ENCODE measurements around the gene BTRC. TPM values are rescaled to one million over a fixed set of nuclear protein-coding genes. Genes with fewer than 3 reads are reported as not detected.

The BTRC gene
- total RNA-seq, 1 donor from 2014 or later: 19.4 TPM

GRCh38 chr10:101394524-101395133 is 40.7 kb downstream of the BTRC start:
- no peak overlapping the region for H3K27ac Mint-ChIP-seq
- no peaks in the 10 kb centered on the region for H3K27me3 Mint-ChIP-seq
- CTCF ChIA-PET: no interaction called here
- intact Hi-C loops (cut with micrococcal nuclease): no loop called here
- ATAC-seq (ENCODE audit: low read depth) (no peak), DNase-seq (no peak)
- POLR2A ChIA-PET: no interaction called here
- no peak for TF ChIP-seq CTCF (IDR thresholded peaks at IDR 0.05)
- H3K4me1 Mint-ChIP-seq: peaks cover 6% of the 10 kb centered on the region
- H3K4me3 Mint-ChIP-seq: no peak overlapping the region
- H3K9me3 Mint-ChIP-seq: no peaks in the 10 kb centered on the region
- H3K36me3 Mint-ChIP-seq (ENCODE audit: low read depth): peaks cover 2% of the 10 kb centered on the region

GRCh38 chr10:101397140-101397539 is 43.2 kb downstream of the BTRC start:
- no peak overlapping the region for H3K4me3 Mint-ChIP-seq
- H3K36me3 Mint-ChIP-seq (ENCODE audit: low read depth): peaks cover 3% of the 10 kb centered on the region
- peaks cover 12% of the 10 kb centered on the region for H3K4me1 Mint-ChIP-seq
- no peak for TF ChIP-seq CTCF (IDR thresholded peaks at IDR 0.05)
- no peaks in the 10 kb centered on the region for H3K9me3 Mint-ChIP-seq
- no peaks in the 10 kb centered on the region for H3K27me3 Mint-ChIP-seq
- intact Hi-C loops (cut with micrococcal nuclease): no loop called here
- ChIA-PET POLR2A (no interaction called here), CTCF (no interaction called here)
- ATAC-seq (ENCODE audit: low read depth) (no peak), DNase-seq (no peak)
- H3K27ac Mint-ChIP-seq: no peak overlapping the region

- no peak for DNase-seq
- TF ChIP-seq CTCF (IDR thresholded peaks at IDR 0.05): no peak
- CTCF ChIA-PET: no interaction called here
- no peak overlapping the region for H3K4me3 Mint-ChIP-seq
- no peaks in the 10 kb centered on the region for H3K27me3 Mint-ChIP-seq
- POLR2A ChIA-PET: no interaction called here
- H3K9me3 Mint-ChIP-seq: no peaks in the 10 kb centered on the region
- H3K36me3 Mint-ChIP-seq (ENCODE audit: low read depth): peaks cover 3% of the 10 kb centered on the region
- intact Hi-C loops (cut with micrococcal nuclease): no loop called here
- H3K27ac Mint-ChIP-seq: no peak overlapping the region
- ATAC-seq (ENCODE audit: low read depth): no peak
- H3K4me1 Mint-ChIP-seq: peaks cover 15% of the 10 kb centered on the region
These were observed 46.6 kb downstream of the BTRC start for GRCh38 chr10:101400585-101400984.

GRCh38 chr10:101402711-101403110 is 48.7 kb downstream of the BTRC start:
- H3K36me3 Mint-ChIP-seq (ENCODE audit: low read depth): peaks cover 3% of the 10 kb centered on the region
- intact Hi-C loops (cut with micrococcal nuclease): no loop called here
- peaks cover 9% of the 10 kb centered on the region for H3K4me1 Mint-ChIP-seq
- no peak overlapping the region for H3K27ac Mint-ChIP-seq
- no peak overlapping the region for H3K4me3 Mint-ChIP-seq
- POLR2A ChIA-PET: no interaction called here
- no peaks in the 10 kb centered on the region for H3K9me3 Mint-ChIP-seq
- no peaks in the 10 kb centered on the region for H3K27me3 Mint-ChIP-seq
- ATAC-seq (ENCODE audit: low read depth) (no peak), DNase-seq (no peak)
- no peak for TF ChIP-seq CTCF (IDR thresholded peaks at IDR 0.05)
- CTCF ChIA-PET: no interaction called here

- CTCF ChIA-PET: no interaction called here
- H3K4me3 Mint-ChIP-seq: no peak overlapping the region
- H3K4me1 Mint-ChIP-seq: peaks cover 9% of the 10 kb centered on the region
- no peak for ATAC-seq (ENCODE audit: low read depth)
- intact Hi-C loops (cut with micrococcal nuclease): no loop called here
- TF ChIP-seq CTCF (IDR thresholded peaks at IDR 0.05): no peak
- no peaks in the 10 kb centered on the region for H3K27me3 Mint-ChIP-seq
- no peaks in the 10 kb centered on the region for H3K9me3 Mint-ChIP-seq
- no peak overlapping the region for H3K27ac Mint-ChIP-seq
- peaks cover 3% of the 10 kb centered on the region for H3K36me3 Mint-ChIP-seq (ENCODE audit: low read depth)
- DNase-seq: no peak
- POLR2A ChIA-PET: no interaction called here
These were observed 49.2 kb downstream of the BTRC start for GRCh38 chr10:101403161-101403560.

Data from activated B cell treated with CpG ODN at 0.5 μM for 24 hours (primary cell).